GM18498 (cell line): Measurements from ENCODE around the gene RAD21L1.

Experiments used
- ATAC-seq: cut with Tn5 transposase; IDR thresholded peaks from one replicate; pipeline ENCODE4 v1.9.1; 2021; ENCODE audit warnings: mild to moderate bottlenecking, moderate library complexity; ENCODE audit not compliant: unreplicated experiment

Gene RAD21L1

GRCh38 chr20:1269235-1269634, 43.4 kb downstream of the RAD21L1 start:
- ATAC-seq, result no peak

GRCh38 chr20:1269850-1270249, 44.0 kb downstream of the RAD21L1 start:
- ATAC-seq, result no peak

- no peak for ATAC-seq
Measured at GRCh38 chr20:1272368-1273100, 46.7 kb downstream of the RAD21L1 start.

- no peak for ATAC-seq
Measured at GRCh38 chr20:1273366-1273765, 47.5 kb downstream of the RAD21L1 start.

- ATAC-seq, result no peak
Measured at GRCh38 chr20:1274485-1275311, 48.9 kb downstream of the RAD21L1 start.

GRCh38 chr20:1275919-1276318, 50.1 kb downstream of the RAD21L1 start:
- no peak for ATAC-seq

- ATAC-seq, result no peak
Measured at GRCh38 chr20:1277529-1278322, 51.9 kb downstream of the RAD21L1 start.

- no peak for ATAC-seq
Measured at GRCh38 chr20:1278993-1279392, 53.1 kb downstream of the RAD21L1 start.

GRCh38 chr20:1280195-1281102, 54.6 kb downstream of the RAD21L1 start:
- no peak for ATAC-seq

GRCh38 chr20:1281279-1282057, 55.6 kb downstream of the RAD21L1 start:
- no peak for ATAC-seq

GRCh38 chr20:1282966-1283365, 57.1 kb downstream of the RAD21L1 start:
- no peak for ATAC-seq

GRCh38 chr20:1283522-1284510, 58.0 kb downstream of the RAD21L1 start:
- no peak for ATAC-seq

- no peak for ATAC-seq
Measured at GRCh38 chr20:1286267-1287024, 60.6 kb downstream of the RAD21L1 start.

- peak; percentile 61 for ATAC-seq
Measured at GRCh38 chr20:1287306-1287705, 61.5 kb downstream of the RAD21L1 start.

- no peak for ATAC-seq
Measured at GRCh38 chr20:1287787-1288569, 62.1 kb downstream of the RAD21L1 start.

GRCh38 chr20:1291191-1291741, 65.4 kb downstream of the RAD21L1 start:
- no peak for ATAC-seq

GRCh38 chr20:1292620-1293019, 66.8 kb downstream of the RAD21L1 start:
- no peak for ATAC-seq
